ENCODE measurements around the gene SHISA5.
"Not testable (repeated sequence)": the region's sequence is repeated elsewhere in the genome, so short reads cannot be mapped to it uniquely, and the experiment has no call there.

Gene SHISA5

GRCh38 chr3:48519277-48519643 lies 15.3 kb upstream of the SHISA5 start:
- no peak for DNase-seq (ENCODE audit: low spot score)

GRCh38 chr3:48518638-48519276 lies 14.8 kb upstream of the SHISA5 start:
- no peak for DNase-seq (ENCODE audit: low spot score)

GRCh38 chr3:48518069-48518468 lies 14.1 kb upstream of the SHISA5 start:
- DNase-seq (ENCODE audit: low spot score), result no peak

GRCh38 chr3:48516571-48516970 lies 12.6 kb upstream of the SHISA5 start:
- no peak for DNase-seq (ENCODE audit: low spot score)

- DNase-seq (ENCODE audit: low spot score), result no peak
Observed at GRCh38 chr3:48514431-48515227, 10.7 kb upstream of the SHISA5 start.

GRCh38 chr3:48511551-48511950 lies 7.6 kb upstream of the SHISA5 start:
- no peak for DNase-seq (ENCODE audit: low spot score)

GRCh38 chr3:48507256-48508061 lies 3.5 kb upstream of the SHISA5 start:
- peak; percentile 63 for DNase-seq (ENCODE audit: low spot score)

GRCh38 chr3:48505968-48506504 lies 2.1 kb upstream of the SHISA5 start:
- no peak for DNase-seq (ENCODE audit: low spot score)

GRCh38 chr3:48505146-48505545 lies 1.2 kb upstream of the SHISA5 start:
- no peak for DNase-seq (ENCODE audit: low spot score)

- no peak for DNase-seq (ENCODE audit: low spot score)
Observed at GRCh38 chr3:48503401-48504050, 448 bp downstream of the SHISA5 start.

GRCh38 chr3:48502728-48503168 lies 1.2 kb downstream of the SHISA5 start:
- no peak for DNase-seq (ENCODE audit: low spot score)

- DNase-seq (ENCODE audit: low spot score), result no peak
Observed at GRCh38 chr3:48502121-48502520, 1.9 kb downstream of the SHISA5 start.

GRCh38 chr3:48501196-48501595 lies 2.8 kb downstream of the SHISA5 start:
- no peak for DNase-seq (ENCODE audit: low spot score)

- no peak for DNase-seq (ENCODE audit: low spot score)
Observed at GRCh38 chr3:48500656-48501055, 3.3 kb downstream of the SHISA5 start.

GRCh38 chr3:48493203-48493501 lies 10.8 kb downstream of the SHISA5 start:
- DNase-seq (ENCODE audit: low spot score), result no peak

GRCh38 chr3:48492461-48493202 lies 11.3 kb downstream of the SHISA5 start:
- no peak for DNase-seq (ENCODE audit: low spot score)

- DNase-seq (ENCODE audit: low spot score), result no peak
Observed at GRCh38 chr3:48486952-48487351, 17.0 kb downstream of the SHISA5 start.

GRCh38 chr3:48482822-48483221 lies 21.2 kb downstream of the SHISA5 start:
- DNase-seq (ENCODE audit: low spot score), result not testable (repeated sequence)

GRCh38 chr3:48480891-48481290 lies 23.1 kb downstream of the SHISA5 start:
- not testable (repeated sequence) for DNase-seq (ENCODE audit: low spot score)

- DNase-seq (ENCODE audit: low spot score), result no peak
Observed at GRCh38 chr3:48478626-48479555, 25.1 kb downstream of the SHISA5 start.

Data from RKO (cell line).